Measurements from ENCODE around the gene PDZRN3.

The PDZRN3 gene

DNA sequence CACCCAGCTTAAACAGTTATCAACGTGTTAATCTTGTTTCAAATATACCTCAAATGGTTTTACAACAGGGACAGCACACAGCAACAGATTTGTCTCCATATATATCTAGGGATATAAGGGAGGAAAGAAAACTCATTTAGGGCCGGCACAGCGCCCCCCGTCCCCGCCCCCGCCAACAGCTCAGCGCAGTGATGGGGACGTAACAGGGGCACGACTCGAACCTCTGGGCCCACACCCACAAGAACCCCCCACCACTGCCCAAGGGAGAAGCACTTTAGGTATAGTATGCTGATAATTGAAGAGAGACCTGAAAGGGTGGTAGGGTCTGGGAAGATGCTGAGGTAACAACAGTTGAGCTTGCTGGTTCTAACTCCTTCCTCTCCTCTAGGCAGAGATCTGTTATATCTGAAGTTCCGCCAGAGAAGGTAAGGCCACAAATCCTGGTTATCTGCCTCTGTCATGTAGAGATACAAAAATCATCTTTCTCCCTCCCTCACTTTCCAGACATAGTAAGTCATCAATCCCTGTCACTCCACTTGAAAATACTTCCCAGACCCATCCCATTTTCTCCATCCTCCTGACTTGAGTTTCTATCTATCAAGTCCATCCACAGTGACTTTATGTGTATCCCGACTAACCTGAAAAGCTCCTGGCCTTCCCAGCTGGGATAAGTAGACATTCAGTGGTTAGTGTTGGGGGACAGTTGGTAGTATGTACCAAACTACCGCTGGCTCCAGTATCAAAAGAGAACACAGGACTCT is 126.9 kb downstream of the PDZRN3 start:
- TF ChIP-seq CTCF (IDR thresholded peaks at IDR 0.05) = no peak

GRCh38 chr3:73493543-73494308 is 131.0 kb downstream of the PDZRN3 start:
- no peak for TF ChIP-seq CTCF (IDR thresholded peaks at IDR 0.05)

- TF ChIP-seq CTCF (IDR thresholded peaks at IDR 0.05) = no peak
Measured at GRCh38 chr3:73492186-73492585, 132.6 kb downstream of the PDZRN3 start.

- TF ChIP-seq CTCF (IDR thresholded peaks at IDR 0.05) = no peak
Measured at GRCh38 chr3:73491287-73491662, 133.5 kb downstream of the PDZRN3 start.

GRCh38 chr3:73490453-73491286 is 134.1 kb downstream of the PDZRN3 start:
- no peak for TF ChIP-seq CTCF (IDR thresholded peaks at IDR 0.05)

- TF ChIP-seq CTCF (IDR thresholded peaks at IDR 0.05) = no peak
Measured at GRCh38 chr3:73485877-73486330, 138.8 kb downstream of the PDZRN3 start.

GRCh38 chr3:73484656-73485248 is 140.0 kb downstream of the PDZRN3 start:
- no peak for TF ChIP-seq CTCF (IDR thresholded peaks at IDR 0.05)
